ENCODE results near the gene CNKSR3. TPM values are rescaled to one million over a fixed set of nuclear protein-coding genes. Genes with fewer than 3 reads are reported as not detected.

CNKSR3 gene
- polyA plus RNA-seq (2012; ENCODE audit: low read depth, missing spikeins): 0.32 TPM

DNA sequence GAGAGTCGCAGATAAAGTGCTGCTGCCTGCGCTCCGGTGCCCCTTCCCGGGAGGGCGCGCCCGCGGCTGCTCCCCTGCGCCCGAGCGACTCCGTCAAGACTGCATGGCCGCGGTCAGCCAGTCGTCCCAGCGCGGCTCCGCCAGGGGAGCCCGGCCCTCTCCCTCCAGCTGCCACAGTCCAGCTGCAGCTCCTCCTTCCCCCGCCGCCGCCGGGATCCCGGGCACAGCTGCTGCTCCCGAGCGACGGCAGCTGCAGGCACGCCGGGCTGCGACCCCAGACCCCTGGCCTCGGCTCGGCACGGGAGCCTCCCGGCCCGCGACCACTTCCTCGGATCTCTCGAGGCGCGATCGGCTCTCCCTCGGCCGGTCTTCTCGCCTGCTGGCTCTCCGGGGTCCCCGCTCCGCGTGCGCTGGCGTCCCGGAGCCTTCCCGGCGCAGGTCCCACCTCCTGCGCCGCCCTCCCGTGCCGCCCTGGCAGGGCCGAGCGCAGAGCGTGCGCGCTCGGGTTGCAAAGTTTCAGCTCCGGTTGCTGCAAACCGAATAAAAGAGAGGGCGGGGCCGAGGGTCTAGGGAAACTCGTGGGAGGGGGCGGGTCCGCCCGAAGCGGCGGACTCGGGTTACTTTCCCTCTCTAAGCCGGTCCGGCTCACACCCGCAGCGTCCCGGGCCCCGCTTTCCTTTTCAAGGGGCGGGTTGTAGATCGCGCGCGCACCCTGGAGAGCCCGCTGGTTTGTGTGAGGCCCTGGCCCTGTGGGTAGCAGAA, at the start of gene CNKSR3:
Gene CNKSR3, minus strand, starts transcription at position 542 of the 762 bp plus-strand sequence. CDS start 571 bp downstream, outside the sequence.
- FAIRE-seq (no peak), DNase-seq (ENCODE audit: insufficient read length, low spot score) (peak; percentile 48)
- no peak for TF ChIP-seq SPI1 (IDR thresholded peaks at IDR 0.05; ENCODE audit: low read depth, low read length)

DNA sequence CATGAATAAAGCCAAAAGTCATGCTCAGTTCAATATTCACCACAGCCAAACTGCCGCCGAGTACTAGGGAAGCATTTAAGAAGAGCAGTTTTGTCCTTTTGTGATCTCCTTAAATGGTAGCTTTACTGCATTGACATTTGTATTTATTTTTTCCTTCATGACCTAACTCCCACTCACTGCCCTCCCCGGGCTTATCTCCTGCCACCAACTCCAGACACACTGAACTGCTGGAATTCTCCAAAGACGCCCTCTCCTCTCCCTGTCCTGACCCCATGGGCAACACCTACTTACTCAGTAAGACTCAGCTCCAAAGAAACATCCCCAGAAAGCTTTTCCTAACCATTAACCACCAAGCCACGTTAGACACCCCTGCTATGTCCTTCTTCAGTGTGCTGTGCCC, 48.5 kb upstream of the CNKSR3 start:
- TF ChIP-seq POLR2A (IDR thresholded peaks at IDR 0.05; ENCODE audit: low read depth, low read length) (no peak), POLR2AphosphoS5 (IDR thresholded peaks at IDR 0.05; ENCODE audit: low read depth, low read length) (no peak), SPI1 (IDR thresholded peaks at IDR 0.05; ENCODE audit: low read depth, low read length) (no peak), TAF1 (IDR thresholded peaks at IDR 0.05; ENCODE audit: low read depth, low read length) (no peak), POU2F2 (IDR thresholded peaks at IDR 0.05; ENCODE audit: low read depth, low read length) (no peak), PAX5 (IDR thresholded peaks at IDR 0.05; ENCODE audit: insufficient read depth, low read length, severe bottlenecking) (no peak)
- DNase-seq (ENCODE audit: insufficient read length, low spot score) (no peak), FAIRE-seq (no peak)

DNA sequence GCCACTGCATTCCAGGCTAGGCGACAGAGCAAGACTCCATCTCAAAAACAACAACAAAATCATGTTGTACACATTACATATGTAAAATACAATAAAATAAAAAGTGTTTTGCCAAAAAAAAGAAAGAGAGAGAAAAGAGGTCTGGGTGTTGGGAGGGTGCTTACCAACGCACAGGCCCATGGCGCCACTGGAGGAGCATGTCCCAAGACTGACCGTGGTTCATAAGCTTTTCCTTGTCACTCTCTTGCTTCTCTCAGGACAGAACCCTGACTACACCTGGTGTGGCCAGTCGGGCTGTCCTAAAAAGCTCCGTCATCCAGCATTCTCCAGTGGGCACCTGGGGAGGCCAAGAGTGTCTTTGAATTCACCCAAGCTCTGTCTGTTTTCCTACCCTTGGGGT, 48.0 kb upstream of the CNKSR3 start:
- no peak for FAIRE-seq
- DNase-seq (ENCODE audit: insufficient read length, low spot score): no peak
- TF ChIP-seq POLR2A (IDR thresholded peaks at IDR 0.05; ENCODE audit: low read depth, low read length): no peak
- no peak for TF ChIP-seq POU2F2 (IDR thresholded peaks at IDR 0.05; ENCODE audit: low read depth, low read length)
- no peak for TF ChIP-seq SPI1 (IDR thresholded peaks at IDR 0.05; ENCODE audit: low read depth, low read length)
- TF ChIP-seq POLR2AphosphoS5 (IDR thresholded peaks at IDR 0.05; ENCODE audit: low read depth, low read length): no peak
- TF ChIP-seq PAX5 (IDR thresholded peaks at IDR 0.05; ENCODE audit: insufficient read depth, low read length, severe bottlenecking): no peak
- no peak for TF ChIP-seq TAF1 (IDR thresholded peaks at IDR 0.05; ENCODE audit: low read depth, low read length)

DNA sequence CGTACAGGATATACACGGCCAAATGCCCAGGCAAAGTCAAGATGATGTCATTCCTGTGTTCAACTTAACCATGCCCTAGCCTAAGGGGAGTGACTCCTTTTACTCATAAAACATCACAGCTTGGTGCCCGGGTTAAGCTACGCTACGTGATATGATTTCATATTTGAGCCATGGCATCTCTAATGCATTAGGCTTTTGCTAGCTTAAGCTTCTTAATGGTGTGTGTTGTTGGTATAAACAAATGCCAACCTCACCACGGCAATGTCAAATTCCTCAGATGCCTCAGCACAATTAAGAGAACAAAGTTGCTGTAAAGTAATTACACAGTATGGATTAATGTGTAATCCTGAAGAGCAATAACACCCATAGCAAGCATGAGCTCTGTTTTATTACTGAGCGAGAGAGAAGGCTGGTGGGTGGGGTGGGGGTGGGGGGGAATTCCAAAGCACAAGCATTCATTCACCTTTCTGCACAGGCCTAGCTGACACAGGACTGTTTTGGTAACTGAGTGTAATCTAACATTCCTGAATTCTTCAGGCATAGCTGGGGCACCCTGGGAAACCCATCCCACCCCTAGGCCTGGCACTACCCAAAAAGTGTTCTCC, 44.7 kb upstream of the CNKSR3 start:
- no peak for DNase-seq (ENCODE audit: insufficient read length, low spot score)
- FAIRE-seq: no peak

DNA sequence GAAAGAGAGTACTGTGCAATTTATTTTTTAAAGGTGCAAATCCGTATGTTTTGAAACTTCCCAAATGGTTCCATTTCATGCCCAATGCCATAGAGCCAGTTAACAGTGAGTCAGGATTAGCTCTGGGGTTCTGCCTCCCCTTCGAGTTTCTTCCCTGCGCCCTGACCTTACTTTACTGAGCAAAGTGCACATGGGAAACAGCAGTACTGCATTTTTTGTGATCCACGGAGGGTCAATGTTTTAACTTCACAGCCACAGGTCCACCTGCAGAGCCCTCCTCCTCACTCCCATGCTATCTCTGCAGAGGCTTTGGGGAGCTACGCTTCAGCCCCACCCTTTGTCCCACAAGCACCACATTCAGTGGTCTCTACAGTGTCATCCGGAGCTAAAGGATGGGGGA, 44.0 kb upstream of the CNKSR3 start:
- TF ChIP-seq PAX5 (IDR thresholded peaks at IDR 0.05; ENCODE audit: insufficient read depth, low read length, severe bottlenecking) (no peak), TAF1 (IDR thresholded peaks at IDR 0.05; ENCODE audit: low read depth, low read length) (no peak), POLR2A (IDR thresholded peaks at IDR 0.05; ENCODE audit: low read depth, low read length) (no peak), POU2F2 (IDR thresholded peaks at IDR 0.05; ENCODE audit: low read depth, low read length) (no peak), SPI1 (IDR thresholded peaks at IDR 0.05; ENCODE audit: low read depth, low read length) (no peak), POLR2AphosphoS5 (IDR thresholded peaks at IDR 0.05; ENCODE audit: low read depth, low read length) (no peak)
- FAIRE-seq (no peak), DNase-seq (ENCODE audit: insufficient read length, low spot score) (no peak)

More for the DNA sequence above, 44.7 kb upstream of the CNKSR3 start:
- TF ChIP-seq TAF1 (IDR thresholded peaks at IDR 0.05; ENCODE audit: low read depth, low read length): no peak
- TF ChIP-seq SPI1 (IDR thresholded peaks at IDR 0.05; ENCODE audit: low read depth, low read length): no peak
- no peak for TF ChIP-seq PAX5 (IDR thresholded peaks at IDR 0.05; ENCODE audit: insufficient read depth, low read length, severe bottlenecking)
- TF ChIP-seq POLR2A (IDR thresholded peaks at IDR 0.05; ENCODE audit: low read depth, low read length): no peak

DNA sequence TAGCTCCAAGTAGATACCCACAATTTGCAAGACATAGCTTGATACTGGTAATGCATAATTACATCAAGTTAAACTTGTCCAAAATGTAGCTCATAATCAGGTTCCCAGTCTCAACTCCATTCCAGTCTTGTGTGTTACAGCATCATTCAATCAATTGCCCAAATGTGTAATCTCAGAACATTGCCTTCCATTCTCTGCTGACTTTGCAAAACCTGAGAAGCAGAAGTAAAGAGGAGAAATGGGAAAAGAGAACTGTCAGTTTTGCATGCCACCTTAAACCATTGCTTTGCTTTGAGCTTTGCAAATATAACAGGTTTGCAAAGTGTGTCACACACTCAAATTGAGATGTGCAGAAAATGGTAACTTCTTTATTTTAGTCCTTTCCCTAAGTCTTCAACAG, 40.3 kb upstream of the CNKSR3 start:
- FAIRE-seq (no peak), DNase-seq (ENCODE audit: insufficient read length, low spot score) (no peak)
- TF ChIP-seq TAF1 (IDR thresholded peaks at IDR 0.05; ENCODE audit: low read depth, low read length): no peak
- no peak for TF ChIP-seq PAX5 (IDR thresholded peaks at IDR 0.05; ENCODE audit: insufficient read depth, low read length, severe bottlenecking)
- no peak for TF ChIP-seq SPI1 (IDR thresholded peaks at IDR 0.05; ENCODE audit: low read depth, low read length)
- TF ChIP-seq POLR2AphosphoS5 (IDR thresholded peaks at IDR 0.05; ENCODE audit: low read depth, low read length): no peak
- TF ChIP-seq POLR2A (IDR thresholded peaks at IDR 0.05; ENCODE audit: low read depth, low read length): no peak
- no peak for TF ChIP-seq POU2F2 (IDR thresholded peaks at IDR 0.05; ENCODE audit: low read depth, low read length)

DNA sequence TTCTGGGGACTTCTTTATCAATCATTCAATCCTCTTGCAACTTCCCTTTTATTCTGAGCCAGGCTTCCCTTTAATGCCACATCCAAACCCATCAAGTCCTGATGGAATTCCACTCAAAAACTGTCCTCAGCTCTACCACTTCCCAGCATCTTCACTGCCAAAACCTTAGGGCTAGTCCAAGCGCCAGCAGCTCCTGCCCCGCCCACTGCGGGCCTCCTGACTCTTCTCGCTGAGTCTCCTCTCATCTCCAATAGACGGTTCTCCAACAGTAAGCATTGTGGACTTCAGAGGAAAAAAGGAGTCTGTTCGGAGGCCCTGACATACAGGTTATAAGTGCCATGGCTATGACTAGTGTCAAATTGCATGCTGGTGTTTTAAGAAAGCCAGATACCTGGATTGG, 38.7 kb upstream of the CNKSR3 start:
- no peak for TF ChIP-seq POLR2AphosphoS5 (IDR thresholded peaks at IDR 0.05; ENCODE audit: low read depth, low read length)
- TF ChIP-seq SPI1 (IDR thresholded peaks at IDR 0.05; ENCODE audit: low read depth, low read length): no peak
- TF ChIP-seq TAF1 (IDR thresholded peaks at IDR 0.05; ENCODE audit: low read depth, low read length): no peak
- TF ChIP-seq POU2F2 (IDR thresholded peaks at IDR 0.05; ENCODE audit: low read depth, low read length): no peak
- TF ChIP-seq PAX5 (IDR thresholded peaks at IDR 0.05; ENCODE audit: insufficient read depth, low read length, severe bottlenecking): no peak
- FAIRE-seq (no peak), DNase-seq (ENCODE audit: insufficient read length, low spot score) (no peak)

DNA sequence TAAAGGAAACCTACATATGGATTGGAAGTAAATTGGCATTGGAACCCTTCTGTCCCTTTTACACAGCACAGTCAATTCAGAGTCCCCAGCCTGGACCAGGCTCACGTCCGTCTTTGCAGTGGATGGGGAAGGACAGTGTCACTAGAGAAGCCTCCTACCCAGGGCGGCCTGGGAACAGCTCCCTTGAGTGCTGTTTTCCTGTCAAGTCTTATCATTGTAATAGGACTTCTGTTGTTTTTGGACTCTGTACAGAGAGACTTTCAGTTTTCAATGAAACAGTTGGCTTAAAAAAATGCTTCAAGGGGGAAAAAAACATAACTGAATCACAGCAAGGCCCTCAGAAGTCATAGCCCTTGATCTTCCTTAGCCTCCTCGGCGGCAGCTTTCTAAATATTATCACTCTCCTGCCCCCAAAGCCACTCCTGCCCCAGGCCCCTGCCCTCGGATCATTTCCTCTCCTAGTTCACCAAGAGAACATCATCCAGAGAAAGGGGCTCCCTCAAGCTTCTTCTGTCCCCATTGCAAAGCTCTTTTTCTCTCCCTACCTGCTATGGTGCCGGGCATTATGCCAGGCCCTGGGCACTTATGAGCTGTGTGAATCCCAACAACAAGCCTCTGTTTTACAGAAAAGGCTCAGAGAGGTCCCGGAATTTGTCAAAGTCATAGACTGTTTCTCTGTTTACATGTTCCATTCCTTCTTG, 37.8 kb upstream of the CNKSR3 start:
- DNase-seq (ENCODE audit: insufficient read length, low spot score) (no peak), FAIRE-seq (no peak)
- TF ChIP-seq POU2F2 (IDR thresholded peaks at IDR 0.05; ENCODE audit: low read depth, low read length) (no peak), SPI1 (IDR thresholded peaks at IDR 0.05; ENCODE audit: low read depth, low read length) (no peak), POLR2AphosphoS5 (IDR thresholded peaks at IDR 0.05; ENCODE audit: low read depth, low read length) (no peak), POLR2A (IDR thresholded peaks at IDR 0.05; ENCODE audit: low read depth, low read length) (no peak), PAX5 (IDR thresholded peaks at IDR 0.05; ENCODE audit: insufficient read depth, low read length, severe bottlenecking) (no peak), TAF1 (IDR thresholded peaks at IDR 0.05; ENCODE audit: low read depth, low read length) (no peak)

DNA sequence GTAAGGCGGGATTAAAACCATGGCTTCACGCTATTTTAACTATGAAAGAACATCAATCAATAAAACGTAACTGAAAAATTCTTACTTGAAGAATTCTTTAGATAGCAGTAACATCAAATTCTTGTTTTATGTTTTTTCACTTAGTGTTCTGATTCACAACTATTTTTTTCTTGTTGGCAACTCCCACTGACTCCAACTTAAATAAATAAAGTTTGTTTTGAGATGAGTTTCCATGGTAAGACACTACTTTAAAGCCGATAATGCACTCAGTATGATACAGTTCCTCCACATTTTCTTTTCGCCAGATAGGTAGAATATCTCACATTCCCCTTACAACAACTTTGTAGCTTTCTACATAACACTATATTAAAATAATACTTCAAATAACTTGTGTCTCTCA, 33.1 kb upstream of the CNKSR3 start:
- FAIRE-seq: no peak
- no peak for DNase-seq (ENCODE audit: insufficient read length, low spot score)
- TF ChIP-seq SPI1 (IDR thresholded peaks at IDR 0.05; ENCODE audit: low read depth, low read length) (no peak), PAX5 (IDR thresholded peaks at IDR 0.05; ENCODE audit: insufficient read depth, low read length, severe bottlenecking) (no peak), TAF1 (IDR thresholded peaks at IDR 0.05; ENCODE audit: low read depth, low read length) (no peak), POLR2A (IDR thresholded peaks at IDR 0.05; ENCODE audit: low read depth, low read length) (no peak), POLR2AphosphoS5 (IDR thresholded peaks at IDR 0.05; ENCODE audit: low read depth, low read length) (no peak), POU2F2 (IDR thresholded peaks at IDR 0.05; ENCODE audit: low read depth, low read length) (no peak)

Measured in GM12891 (cell line).